HL-60 (cell line): Measurements from ENCODE around the gene WDHD1.

Experiments used
- CTCF ChIP-seq: IDR thresholded peaks from one replicate; pipeline ENCODE4 v1.5.1; 2011; ENCODE audit warnings: low read length, control low read depth, inconsistent platforms; ENCODE audit not compliant: insufficient read depth
- POLR2AphosphoS5 ChIP-seq: IDR thresholded peaks from 2 replicates; pipeline ENCODE4 v1.6.1; 2012; ENCODE audit warnings: low read depth

GRCh38 chr14:55052269-55052930 is 25.5 kb upstream of the WDHD1 start:
- TF ChIP-seq CTCF (no peak), POLR2AphosphoS5 (no peak)
